Measurements from ENCODE around the gene LYSMD3.

GRCh38 chr5:90484540-90484939 lies 44.8 kb downstream of the LYSMD3 start:
- TF ChIP-seq CTCF (IDR thresholded peaks at IDR 0.05) (no peak), POLR2A (IDR thresholded peaks at IDR 0.05) (no peak)

Data from Peyer's patch (tissue), 4 donors.